ENCODE results near the gene CPO.
A peak's percentile ranks its signal among the peaks of the same experiment; 100 is the strongest.
"Not testable (repeated sequence)": the region's sequence is repeated elsewhere in the genome, so short reads cannot be mapped to it uniquely, and the experiment has no call there.

The CPO gene

GRCh38 chr2:206939340-206939739 lies at the start of gene CPO:
TSS of gene CPO (plus strand) at chr2:206939518. CDS start at chr2:206939600, 82 bp downstream.
- DNase-seq = no peak

GRCh38 chr2:206890179-206890578 lies 49.1 kb upstream of the CPO start:
- no peak for DNase-seq

- DNase-seq = no peak
Measured at GRCh38 chr2:206890926-206891325, 48.4 kb upstream of the CPO start.

GRCh38 chr2:206915121-206915520 lies 24.2 kb upstream of the CPO start:
- DNase-seq = peak; percentile 86

GRCh38 chr2:206918263-206918662 lies 21.1 kb upstream of the CPO start:
- DNase-seq = no peak

- DNase-seq = no peak
Measured at GRCh38 chr2:206920310-206920709, 19.0 kb upstream of the CPO start.

GRCh38 chr2:206920951-206921350 lies 18.4 kb upstream of the CPO start:
- no peak for DNase-seq

GRCh38 chr2:206921529-206921928 lies 17.8 kb upstream of the CPO start:
- no peak for DNase-seq

- DNase-seq = no peak
Measured at GRCh38 chr2:206935991-206936842, 3.1 kb upstream of the CPO start.

GRCh38 chr2:206936843-206937230 lies 2.5 kb upstream of the CPO start:
- DNase-seq = no peak

- peak; percentile 37 for DNase-seq
Measured at GRCh38 chr2:206937555-206937954, 1.8 kb upstream of the CPO start.

- DNase-seq = peak; percentile 49
Measured at GRCh38 chr2:206940546-206940945, 1.2 kb downstream of the CPO start.

- no peak for DNase-seq
Measured at GRCh38 chr2:206942592-206943478, 3.5 kb downstream of the CPO start.

GRCh38 chr2:206953404-206953803 lies 14.1 kb downstream of the CPO start:
- DNase-seq = not testable (repeated sequence)

- DNase-seq = no peak
Measured at GRCh38 chr2:206955253-206955652, 15.9 kb downstream of the CPO start.

GRCh38 chr2:206958261-206958660 lies 18.9 kb downstream of the CPO start:
- DNase-seq = peak; percentile 21

- no peak for DNase-seq
Measured at GRCh38 chr2:206962966-206963365, 23.6 kb downstream of the CPO start.

GRCh38 chr2:206968134-206969086 lies 29.1 kb downstream of the CPO start:
- no peak for DNase-seq

GRCh38 chr2:206969192-206969591 lies 29.9 kb downstream of the CPO start:
- no peak for DNase-seq

- DNase-seq = peak; percentile 13
Measured at GRCh38 chr2:206970589-206971360, 31.5 kb downstream of the CPO start.

GRCh38 chr2:206971805-206972204 lies 32.5 kb downstream of the CPO start:
- peak; percentile 39 for DNase-seq

- no peak for DNase-seq
Measured at GRCh38 chr2:206974551-206974950, 35.2 kb downstream of the CPO start.

All from inflammatory macrophage treated with lipopolysaccharide for 4 hours (primary cell).